Measurements from ENCODE around the gene GRID1. TPM values are rescaled to one million over a fixed set of nuclear protein-coding genes. Genes with fewer than 3 reads are reported as not detected.

The GRID1 gene
- total RNA-seq, 1 donor from 2014 or later: 0.22 TPM

- DNase-seq (ENCODE audit: low spot score, unreplicated experiment): no peak
- TF ChIP-seq, protein P1, sequence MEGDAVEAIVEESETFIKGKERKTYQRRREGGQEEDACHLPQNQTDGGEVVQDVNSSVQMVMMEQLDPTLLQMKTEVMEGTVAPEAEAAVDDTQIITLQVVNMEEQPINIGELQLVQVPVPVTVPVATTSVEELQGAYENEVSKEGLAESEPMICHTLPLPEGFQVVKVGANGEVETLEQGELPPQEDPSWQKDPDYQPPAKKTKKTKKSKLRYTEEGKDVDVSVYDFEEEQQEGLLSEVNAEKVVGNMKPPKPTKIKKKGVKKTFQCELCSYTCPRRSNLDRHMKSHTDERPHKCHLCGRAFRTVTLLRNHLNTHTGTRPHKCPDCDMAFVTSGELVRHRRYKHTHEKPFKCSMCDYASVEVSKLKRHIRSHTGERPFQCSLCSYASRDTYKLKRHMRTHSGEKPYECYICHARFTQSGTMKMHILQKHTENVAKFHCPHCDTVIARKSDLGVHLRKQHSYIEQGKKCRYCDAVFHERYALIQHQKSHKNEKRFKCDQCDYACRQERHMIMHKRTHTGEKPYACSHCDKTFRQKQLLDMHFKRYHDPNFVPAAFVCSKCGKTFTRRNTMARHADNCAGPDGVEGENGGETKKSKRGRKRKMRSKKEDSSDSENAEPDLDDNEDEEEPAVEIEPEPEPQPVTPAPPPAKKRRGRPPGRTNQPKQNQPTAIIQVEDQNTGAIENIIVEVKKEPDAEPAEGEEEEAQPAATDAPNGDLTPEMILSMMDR (IDR thresholded peaks at IDR 0.05; ENCODE audit: unreplicated experiment): no peak
- H3K36me3 Mint-ChIP-seq (ENCODE audit: insufficient read depth): no peaks in the 10 kb centered on the region
- H3K27ac Mint-ChIP-seq: no peak overlapping the region
- H3K9me3 Mint-ChIP-seq (ENCODE audit: low read depth): no peaks in the 10 kb centered on the region
- H3K4me3 Mint-ChIP-seq (ENCODE audit: low read depth): no peak overlapping the region
- H3K4me1 Mint-ChIP-seq (ENCODE audit: low read depth): peaks cover 7% of the 10 kb centered on the region
- peaks cover 22% of the 10 kb centered on the region for H3K27me3 Mint-ChIP-seq
Measured at GRCh38 chr10:85649461-85649860, 717.1 kb downstream of the GRID1 start.

GRCh38 chr10:85648279-85648754 lies 718.3 kb downstream of the GRID1 start:
- DNase-seq (ENCODE audit: low spot score, unreplicated experiment): no peak
- no peaks in the 10 kb centered on the region for H3K36me3 Mint-ChIP-seq (ENCODE audit: insufficient read depth)
- H3K4me3 Mint-ChIP-seq (ENCODE audit: low read depth): no peak overlapping the region
- no peaks in the 10 kb centered on the region for H3K9me3 Mint-ChIP-seq (ENCODE audit: low read depth)
- H3K27me3 Mint-ChIP-seq: peaks cover 20% of the 10 kb centered on the region
- TF ChIP-seq, protein P1 (IDR thresholded peaks at IDR 0.05; ENCODE audit: unreplicated experiment): no peak
- H3K27ac Mint-ChIP-seq: no peak overlapping the region
- peaks cover 7% of the 10 kb centered on the region for H3K4me1 Mint-ChIP-seq (ENCODE audit: low read depth)

- Mint-ChIP-seq H3K4me3 (ENCODE audit: low read depth) (no peak overlapping the region), H3K4me1 (ENCODE audit: low read depth) (peaks cover 7% of the 10 kb centered on the region), H3K36me3 (ENCODE audit: insufficient read depth) (no peaks in the 10 kb centered on the region)
Measured at GRCh38 chr10:85647741-85648140, 718.9 kb downstream of the GRID1 start.

GRCh38 chr10:85645926-85646711 lies 720.5 kb downstream of the GRID1 start:
- no peaks in the 10 kb centered on the region for H3K36me3 Mint-ChIP-seq (ENCODE audit: insufficient read depth)
- H3K4me1 Mint-ChIP-seq (ENCODE audit: low read depth): peaks cover 2% of the 10 kb centered on the region
- H3K27me3 Mint-ChIP-seq: peaks cover 18% of the 10 kb centered on the region
- TF ChIP-seq, protein P1 (IDR thresholded peaks at IDR 0.05; ENCODE audit: unreplicated experiment): no peak
- H3K9me3 Mint-ChIP-seq (ENCODE audit: low read depth): no peaks in the 10 kb centered on the region
- no peak for DNase-seq (ENCODE audit: low spot score, unreplicated experiment)
- no peak overlapping the region for H3K4me3 Mint-ChIP-seq (ENCODE audit: low read depth)
- H3K27ac Mint-ChIP-seq: no peak overlapping the region

More at GRCh38 chr10:85647741-85648140, 718.9 kb downstream of the GRID1 start:
- no peak for DNase-seq (ENCODE audit: low spot score, unreplicated experiment)
- Mint-ChIP-seq H3K9me3 (ENCODE audit: low read depth) (no peaks in the 10 kb centered on the region), H3K27me3 (peaks cover 20% of the 10 kb centered on the region), H3K27ac (no peak overlapping the region)
- TF ChIP-seq, protein P1 (IDR thresholded peaks at IDR 0.05; ENCODE audit: unreplicated experiment): no peak

- Mint-ChIP-seq H3K4me1 (ENCODE audit: low read depth) (peaks cover 2% of the 10 kb centered on the region), H3K4me3 (ENCODE audit: low read depth) (no peak overlapping the region), H3K36me3 (ENCODE audit: insufficient read depth) (no peaks in the 10 kb centered on the region), H3K27ac (no peak overlapping the region), H3K27me3 (peaks cover 14% of the 10 kb centered on the region), H3K9me3 (ENCODE audit: low read depth) (no peaks in the 10 kb centered on the region)
- DNase-seq (ENCODE audit: low spot score, unreplicated experiment): no peak
- TF ChIP-seq, protein P1 (IDR thresholded peaks at IDR 0.05; ENCODE audit: unreplicated experiment): no peak
Measured at GRCh38 chr10:85645053-85645452, 721.5 kb downstream of the GRID1 start.

All from progenitor cell of endocrine pancreas (in vitro differentiated cells).